Measurements from ENCODE around the gene ZHX3. TPM values are rescaled to one million over a fixed set of nuclear protein-coding genes. Genes with fewer than 3 reads are reported as not detected.

Gene ZHX3
- total and polyA plus RNA-seq, 9 of the 15 experiments (the other 6 are each of a cell fraction or from before 2014, with no cell fraction given) = 0.80 to 14.6 (median 4.9) TPM

DNA sequence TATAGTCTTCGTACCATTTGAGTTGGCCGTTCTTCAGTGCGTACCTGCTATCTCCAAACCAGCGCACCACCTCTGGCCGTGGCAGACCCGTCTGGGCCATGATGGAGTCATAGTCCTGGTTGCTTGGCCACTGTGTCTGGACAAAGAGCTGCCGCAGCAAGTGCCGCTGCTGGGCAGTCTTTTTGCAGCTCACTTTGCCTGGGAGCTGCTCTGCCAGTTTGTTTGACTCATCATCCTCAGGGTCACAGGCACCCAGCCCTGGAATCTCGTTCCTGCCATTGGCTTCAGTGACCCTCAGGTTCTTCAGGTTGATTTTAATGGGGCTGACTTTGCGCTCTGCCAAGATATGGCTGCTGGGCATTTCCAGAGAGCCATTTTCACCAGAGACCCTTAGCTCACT, 115.1 kb downstream of the ZHX3 start:
- intact Hi-C loops (cut with micrococcal nuclease) (no loop called here), in situ Hi-C loops (cut with MboI) (no loop called here)
- H3K79me2 ChIP-seq (ENCODE audit: control insufficient read depth, insufficient read depth, low read length) = no peaks in the 10 kb centered on the region
- H3K9me1 ChIP-seq (ENCODE audit: control insufficient read depth, insufficient read depth, low read length) = no peaks in the 10 kb centered on the region
- no TSS peak for BruUV-seq (replicated peaks)
- no peaks in the 10 kb centered on the region for H3K27me3 ChIP-seq (ENCODE audit: control insufficient read depth in 2 of 2, insufficient read depth in 2 of 2, low read length in 2 of 2)
- H4K20me1 ChIP-seq (replicated peaks; ENCODE audit: control insufficient read depth, insufficient read depth, low read length) = no peaks in the 10 kb centered on the region
- 86% methylated on average over 10 of the region's 10 CpGs for WGBS (ENCODE audit: insufficient coverage, low coverage, missing lambda C conversion rate)
- POLR2A ChIA-PET = interaction anchor here (1.2 to 1.7 kb wide), 2 partner anchors 11 to 21 kb away, joined by 3 to 6 read pairs; no protein-coding TSS in a partner anchor
- no peak for ATAC-seq
- H3K4me3 ChIP-seq = no peak overlapping the region
- H3K9me3 ChIP-seq (replicated peaks; ENCODE audit: control insufficient read depth, insufficient read depth, low read depth, low read length) = no peaks in the 10 kb centered on the region; the same call in 1 of the 2 replicates
- no peak for DNase-seq (ENCODE audit: extremely low read depth in 1 of 4, low spot score in 3 of 4)
- FAIRE-seq = no peak
- H3K4me1 ChIP-seq (replicated peaks in 1 of 2; ENCODE audit: control insufficient read depth in 2 of 2, insufficient read depth in 2 of 2, low read length in 2 of 2) = no peaks in the 10 kb centered on the region
- no peak overlapping the region for H3K27ac ChIP-seq (ENCODE audit: extremely low read depth, low read depth, low read length)
- CTCF ChIA-PET (ENCODE audit: low intra/inter-chr PET ratio) = no interaction called here
- H3K36me3 ChIP-seq (ENCODE audit: control insufficient read depth, insufficient read depth, low read length) = peaks cover 10% of the 10 kb centered on the region; the same call in 1 of the 3 replicates
- H2AFZ ChIP-seq (ENCODE audit: low read depth, low read length) = no peak overlapping the region
- TF ChIP-seq SIX5 (IDR thresholded peaks at IDR 0.05; ENCODE audit: borderline replicate concordance in 1 of 2, insufficient read depth in 1 of 2, low read depth in 1 of 2, low read length in 2 of 2) (no peak), SMARCA4 (IDR thresholded peaks at IDR 0.05) (no peak), MAFG (tag; conservative IDR thresholded peaks at IDR 0.05) (no peak), CHD4 (IDR thresholded peaks at IDR 0.05; ENCODE audit: insufficient read depth, insufficient replicate concordance, low read depth, low read length, poor library complexity, severe bottlenecking) (no peak), ZNF175 (CRISPR knock-in tag; IDR thresholded peaks at IDR 0.05; ENCODE audit: low read depth) (no peak), ZNF324 (CRISPR knock-in tag; IDR thresholded peaks at IDR 0.05) (no peak), ZBTB7A (IDR thresholded peaks at IDR 0.05; ENCODE audit: borderline replicate concordance, control insufficient read depth, low read depth, low read length) (no peak), KLF16 (IDR thresholded peaks at IDR 0.05) (no peak), ZNF830 (CRISPR knock-in tag; IDR thresholded peaks at IDR 0.05) (no peak), NONO (IDR thresholded peaks at IDR 0.05; ENCODE audit: low read depth in 2 of 2, low read length in 1 of 2) (no peak), ELF2 (CRISPR knock-in tag; IDR thresholded peaks at IDR 0.05) (no peak), PHTF2 (CRISPR knock-in tag; IDR thresholded peaks at IDR 0.05) (no peak), ZKSCAN8 (CRISPR knock-in tag; IDR thresholded peaks at IDR 0.05) (no peak), GATA2 (CRISPR knock-in tag; IDR thresholded peaks at IDR 0.05) (no peak), CBX8 (IDR thresholded peaks at IDR 0.05; ENCODE audit: borderline replicate concordance, extremely low read depth, low read depth, low read length, poor library complexity, severe bottlenecking) (no peak)
- TF ChIP-seq, protein P1, sequence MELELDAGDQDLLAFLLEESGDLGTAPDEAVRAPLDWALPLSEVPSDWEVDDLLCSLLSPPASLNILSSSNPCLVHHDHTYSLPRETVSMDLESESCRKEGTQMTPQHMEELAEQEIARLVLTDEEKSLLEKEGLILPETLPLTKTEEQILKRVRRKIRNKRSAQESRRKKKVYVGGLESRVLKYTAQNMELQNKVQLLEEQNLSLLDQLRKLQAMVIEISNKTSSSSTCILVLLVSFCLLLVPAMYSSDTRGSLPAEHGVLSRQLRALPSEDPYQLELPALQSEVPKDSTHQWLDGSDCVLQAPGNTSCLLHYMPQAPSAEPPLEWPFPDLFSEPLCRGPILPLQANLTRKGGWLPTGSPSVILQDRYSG (tag; conservative IDR thresholded peaks at IDR 0.05; ENCODE audit: low read depth) = no peak
- TF ChIP-seq, protein P2, sequence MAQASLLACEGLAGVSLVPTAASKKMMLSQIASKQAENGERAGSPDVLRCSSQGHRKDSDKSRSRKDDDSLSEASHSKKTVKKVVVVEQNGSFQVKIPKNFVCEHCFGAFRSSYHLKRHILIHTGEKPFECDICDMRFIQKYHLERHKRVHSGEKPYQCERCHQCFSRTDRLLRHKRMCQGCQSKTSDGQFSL (CRISPR knock-in tag; IDR thresholded peaks at IDR 0.05) = no peak
- TF ChIP-seq, protein P2 (tag; IDR thresholded peaks at IDR 0.05) = no peak
- TF ChIP-seq, protein P3, sequence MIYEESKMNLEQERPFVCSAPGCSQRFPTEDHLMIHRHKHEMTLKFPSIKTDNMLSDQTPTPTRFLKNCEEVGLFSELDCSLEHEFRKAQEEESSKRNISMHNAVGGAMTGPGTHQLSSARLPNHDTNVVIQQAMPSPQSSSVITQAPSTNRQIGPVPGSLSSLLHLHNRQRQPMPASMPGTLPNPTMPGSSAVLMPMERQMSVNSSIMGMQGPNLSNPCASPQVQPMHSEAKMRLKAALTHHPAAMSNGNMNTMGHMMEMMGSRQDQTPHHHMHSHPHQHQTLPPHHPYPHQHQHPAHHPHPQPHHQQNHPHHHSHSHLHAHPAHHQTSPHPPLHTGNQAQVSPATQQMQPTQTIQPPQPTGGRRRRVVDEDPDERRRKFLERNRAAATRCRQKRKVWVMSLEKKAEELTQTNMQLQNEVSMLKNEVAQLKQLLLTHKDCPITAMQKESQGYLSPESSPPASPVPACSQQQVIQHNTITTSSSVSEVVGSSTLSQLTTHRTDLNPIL (CRISPR knock-in tag; IDR thresholded peaks at IDR 0.05) = no peak
- H3K9ac ChIP-seq (ENCODE audit: insufficient read depth in 1 of 2, low read depth in 2 of 2, low read length in 2 of 2) = no peak overlapping the region
- no peak overlapping the region for H3K4me2 ChIP-seq (ENCODE audit: insufficient read depth, low read length)
